ENCODE data around the gene RHBDD1. TPM values are rescaled to one million over a fixed set of nuclear protein-coding genes. Genes with fewer than 3 reads are reported as not detected.

The RHBDD1 gene
- polyA plus RNA-seq, 1 of the 3 experiments (the other 2 are of a cell fraction), result 10.3 TPM

- no peak for TF ChIP-seq POLR2AphosphoS5 (IDR thresholded peaks at IDR 0.05; ENCODE audit: low read depth, low read length)
Measured at GRCh38 chr2:227007148-227007547, 171.3 kb downstream of the RHBDD1 start (continued).

- CTCF ChIA-PET, result interaction anchor here (0.6 to 3.0 kb wide), 3 partner anchors 25 to 1110 kb away, joined by 3 to 11 read pairs (median 6); no protein-coding TSS in a partner anchor
- POLR2A ChIA-PET, result no interaction called here
- no peak for TF ChIP-seq USF1 (IDR thresholded peaks at IDR 0.05; ENCODE audit: borderline replicate concordance, low read depth)
- no peaks in the 10 kb centered on the region for H3K9me3 ChIP-seq
- H3K4me2 ChIP-seq, result no peak overlapping the region
- no peak overlapping the region for H3K27ac ChIP-seq (ENCODE audit: low read depth in 2 of 2, low read length in 1 of 2)
- H2AFZ ChIP-seq (ENCODE audit: low read depth), result no peak overlapping the region
- H3F3A ChIP-seq (replicated peaks; ENCODE audit: insufficient read depth), result no peaks in the 10 kb centered on the region
- no peaks in the 10 kb centered on the region for H4K20me1 ChIP-seq (ENCODE audit: insufficient read depth)
- H3K9ac ChIP-seq, result no peak overlapping the region
- 82% methylated on average over 13 of the region's 17 CpGs for WGBS (ENCODE audit: low lambda C conversion rate)
- no peaks in the 10 kb centered on the region for H3K27me3 ChIP-seq (ENCODE audit: insufficient read depth)
- no peak for DNase-seq
- H3K4me3 ChIP-seq (ENCODE audit: low read depth in 2 of 2, low read length in 1 of 2), result no peak overlapping the region
- H3K9me2 ChIP-seq, result no peaks in the 10 kb centered on the region
- H3K79me2 ChIP-seq (ENCODE audit: insufficient read depth), result no peaks in the 10 kb centered on the region
- no peaks in the 10 kb centered on the region for H3K36me3 ChIP-seq (replicated peaks in 1 of 2; ENCODE audit: control insufficient read depth in 1 of 2, insufficient read depth in 2 of 2, low read length in 1 of 2)
- H3K4me1 ChIP-seq (ENCODE audit: control insufficient read depth in 1 of 2, insufficient read depth in 2 of 2, low read depth in 1 of 2, low read length in 1 of 2), result no peaks in the 10 kb centered on the region; a peak in 1 of 4 replicates
Measured at GRCh38 chr2:227007940-227008339, 172.1 kb downstream of the RHBDD1 start.

- H3K4me2 ChIP-seq, result no peak overlapping the region
- no peaks in the 10 kb centered on the region for H3K79me2 ChIP-seq (ENCODE audit: insufficient read depth)
- ChIA-PET CTCF (interaction anchor here (1.3 to 3.0 kb wide), 2 partner anchors 23 to 1349 kb away, joined by 3 to 11 read pairs; no protein-coding TSS in a partner anchor), POLR2A (no interaction called here)
- no peak overlapping the region for H2AFZ ChIP-seq (ENCODE audit: low read depth)
- H3K36me3 ChIP-seq (replicated peaks in 1 of 2; ENCODE audit: control insufficient read depth in 1 of 2, insufficient read depth in 2 of 2, low read length in 1 of 2), result no peaks in the 10 kb centered on the region
- no peak overlapping the region for H3K4me3 ChIP-seq (ENCODE audit: low read depth in 2 of 2, low read length in 1 of 2)
- DNase-seq, result no peak
- peaks cover 0 to 2% of the 10 kb centered on the region in 2 experiments; a peak in 1 of 4 replicates for H3K4me1 ChIP-seq (ENCODE audit: control insufficient read depth in 1 of 2, insufficient read depth in 2 of 2, low read depth in 1 of 2, low read length in 1 of 2)
- no peak for TF ChIP-seq TEAD4 (IDR thresholded peaks at IDR 0.05; ENCODE audit: borderline replicate concordance, insufficient read depth)
- TF ChIP-seq CHD2 (IDR thresholded peaks at IDR 0.05; ENCODE audit: low read length, partially characterized antibody), result no peak
- TF ChIP-seq MXI1 (IDR thresholded peaks at IDR 0.05; ENCODE audit: low read depth, low read length), result no peak
- no peak for TF ChIP-seq POLR2AphosphoS5 (IDR thresholded peaks at IDR 0.05; ENCODE audit: low read depth, low read length)
- TF ChIP-seq TAF1 (IDR thresholded peaks at IDR 0.05; ENCODE audit: borderline replicate concordance, low read depth, low read length), result no peak
- TF ChIP-seq NFIC (IDR thresholded peaks at IDR 0.05; ENCODE audit: borderline replicate concordance), result no peak
- no peak for TF ChIP-seq PBX3 (IDR thresholded peaks at IDR 0.05)
- TF ChIP-seq RAD21 (IDR thresholded peaks at IDR 0.05; ENCODE audit: low read length), result no peak
- no peak for TF ChIP-seq ELF1 (IDR thresholded peaks at IDR 0.05)
- TF ChIP-seq GABPA (IDR thresholded peaks at IDR 0.05; ENCODE audit: low read depth), result no peak
- no peak for TF ChIP-seq MEF2A (IDR thresholded peaks at IDR 0.05; ENCODE audit: borderline replicate concordance, low read depth)
- TF ChIP-seq FOXJ3 (CRISPR knock-in tag; IDR thresholded peaks at IDR 0.05), result no peak
- TF ChIP-seq REST (IDR thresholded peaks at IDR 0.05; ENCODE audit: low read depth, low read length), result no peak
- no peak for TF ChIP-seq SMC3 (IDR thresholded peaks at IDR 0.05; ENCODE audit: low read depth, low read length)
- no peaks in the 10 kb centered on the region for H3K9me3 ChIP-seq
- no peak overlapping the region for H3K27ac ChIP-seq (ENCODE audit: low read depth in 2 of 2, low read length in 1 of 2)
- no peaks in the 10 kb centered on the region for H3F3A ChIP-seq (replicated peaks; ENCODE audit: insufficient read depth)
- H3K9ac ChIP-seq, result no peak overlapping the region
- H3K27me3 ChIP-seq (ENCODE audit: insufficient read depth), result no peaks in the 10 kb centered on the region
- no peaks in the 10 kb centered on the region for H4K20me1 ChIP-seq (ENCODE audit: insufficient read depth)
- WGBS (ENCODE audit: low lambda C conversion rate), result 22% methylated on average over 3 of the region's 3 CpGs
- H3K9me2 ChIP-seq, result no peaks in the 10 kb centered on the region
Measured at GRCh38 chr2:227010433-227010832, 174.6 kb downstream of the RHBDD1 start.

All from SK-N-SH (cell line).